ENCODE data around the gene SLC35A5.
"Not testable (repeated sequence)": the region's sequence is repeated elsewhere in the genome, so short reads cannot be mapped to it uniquely, and the experiment has no call there.

SLC35A5 gene

GRCh38 chr3:112561734-112562529, at the start of gene SLC35A5, which contains the start of gene ATG3:
TSS of gene SLC35A5 (plus strand) at chr3:112562045. CDS start at chr3:112563404, 1,359 bp downstream.
TSS of gene ATG3 (minus strand) at chr3:112561962. CDS start at chr3:112561528, 434 bp downstream.
- no peaks in the 10 kb centered on the region for H3K27me3 ChIP-seq (ENCODE audit: low read depth, low read length)
- H3K4me3 ChIP-seq (ENCODE audit: low read depth in 1 of 2, low read length in 2 of 2): peak within 1 kb of the TSS; percentile 76 to 95
- H3K27ac ChIP-seq (ENCODE audit: low read length): peak within 1 kb of the TSS; percentile 96
- peaks cover 17 to 21% of the 10 kb centered on the region in 2 donors for H3K4me1 ChIP-seq (ENCODE audit: control insufficient read depth in 1 of 2, insufficient read depth in 2 of 2, low read length in 2 of 2)
- no peaks in the 10 kb centered on the region for H3K9me3 ChIP-seq (ENCODE audit: control insufficient read depth in 1 of 2, low read length in 2 of 2)
- H3K36me3 ChIP-seq (ENCODE audit: control insufficient read depth in 1 of 2, insufficient read depth in 2 of 2, low read length in 2 of 2): peaks cover 0 to 13% of the 10 kb centered on the region in 2 donors

- H3K27me3 ChIP-seq (ENCODE audit: low read depth, low read length): no peaks in the 10 kb centered on the region
- no peaks in the 10 kb centered on the region for H3K36me3 ChIP-seq (ENCODE audit: control insufficient read depth in 1 of 2, insufficient read depth in 2 of 2, low read length in 2 of 2)
- no peaks in the 10 kb centered on the region for H3K9me3 ChIP-seq (ENCODE audit: control insufficient read depth in 1 of 2, low read length in 2 of 2)
- H3K4me1 ChIP-seq (ENCODE audit: control insufficient read depth in 1 of 2, insufficient read depth in 2 of 2, low read length in 2 of 2): no peaks in the 10 kb centered on the region
- no peak overlapping the region for H3K27ac ChIP-seq (ENCODE audit: low read length)
- no peak overlapping the region for H3K4me3 ChIP-seq (ENCODE audit: low read depth in 1 of 2, low read length in 2 of 2)
Measured at GRCh38 chr3:112512320-112512719, 49.5 kb upstream of the SLC35A5 start.

GRCh38 chr3:112514527-112515128, 47.2 kb upstream of the SLC35A5 start:
- no peaks in the 10 kb centered on the region for H3K4me1 ChIP-seq (ENCODE audit: control insufficient read depth in 1 of 2, insufficient read depth in 2 of 2, low read length in 2 of 2)
- no peaks in the 10 kb centered on the region for H3K36me3 ChIP-seq (ENCODE audit: control insufficient read depth in 1 of 2, insufficient read depth in 2 of 2, low read length in 2 of 2)
- no peaks in the 10 kb centered on the region for H3K9me3 ChIP-seq (ENCODE audit: control insufficient read depth in 1 of 2, low read length in 2 of 2)
- H3K27me3 ChIP-seq (ENCODE audit: low read depth, low read length): no peaks in the 10 kb centered on the region
- no peak overlapping the region for H3K4me3 ChIP-seq (ENCODE audit: low read depth in 1 of 2, low read length in 2 of 2)
- no peak overlapping the region for H3K27ac ChIP-seq (ENCODE audit: low read length)

GRCh38 chr3:112518970-112519369, 42.9 kb upstream of the SLC35A5 start:
- not testable (repeated sequence) for H3K36me3 ChIP-seq (ENCODE audit: control insufficient read depth in 1 of 2, insufficient read depth in 2 of 2, low read length in 2 of 2); H3K4me1 ChIP-seq (ENCODE audit: control insufficient read depth in 1 of 2, insufficient read depth in 2 of 2, low read length in 2 of 2); H3K27ac ChIP-seq (ENCODE audit: low read length); H3K27me3 ChIP-seq (ENCODE audit: low read depth, low read length); H3K4me3 ChIP-seq (ENCODE audit: low read depth in 1 of 2, low read length in 2 of 2); H3K9me3 ChIP-seq (ENCODE audit: control insufficient read depth in 1 of 2, low read length in 2 of 2)

- Histone ChIP-seq H3K27ac (ENCODE audit: low read length) (no peak overlapping the region), H3K9me3 (ENCODE audit: control insufficient read depth in 1 of 2, low read length in 2 of 2) (no peaks in the 10 kb centered on the region), H3K36me3 (ENCODE audit: control insufficient read depth in 1 of 2, insufficient read depth in 2 of 2, low read length in 2 of 2) (no peaks in the 10 kb centered on the region), H3K4me3 (ENCODE audit: low read depth in 1 of 2, low read length in 2 of 2) (no peak overlapping the region), H3K27me3 (ENCODE audit: low read depth, low read length) (no peaks in the 10 kb centered on the region), H3K4me1 (ENCODE audit: control insufficient read depth in 1 of 2, insufficient read depth in 2 of 2, low read length in 2 of 2) (no peaks in the 10 kb centered on the region)
Measured at GRCh38 chr3:112519424-112520001, 42.3 kb upstream of the SLC35A5 start.

- not testable (repeated sequence) for H3K4me3 ChIP-seq (ENCODE audit: low read depth in 1 of 2, low read length in 2 of 2); H3K4me1 ChIP-seq (ENCODE audit: control insufficient read depth in 1 of 2, insufficient read depth in 2 of 2, low read length in 2 of 2); H3K27me3 ChIP-seq (ENCODE audit: low read depth, low read length); H3K27ac ChIP-seq (ENCODE audit: low read length); H3K9me3 ChIP-seq (ENCODE audit: control insufficient read depth in 1 of 2, low read length in 2 of 2)
- peaks cover 6 to 14% of the 10 kb centered on the region in 2 donors for H3K36me3 ChIP-seq (ENCODE audit: control insufficient read depth in 1 of 2, insufficient read depth in 2 of 2, low read length in 2 of 2)
Measured at GRCh38 chr3:112524127-112524526, 37.7 kb upstream of the SLC35A5 start.

- H3K27ac ChIP-seq (ENCODE audit: low read length): no peak overlapping the region
- no peaks in the 10 kb centered on the region for H3K27me3 ChIP-seq (ENCODE audit: low read depth, low read length)
- no peak overlapping the region for H3K4me3 ChIP-seq (ENCODE audit: low read depth in 1 of 2, low read length in 2 of 2)
- H3K4me1 ChIP-seq (ENCODE audit: control insufficient read depth in 1 of 2, insufficient read depth in 2 of 2, low read length in 2 of 2): no peaks in the 10 kb centered on the region
- no peaks in the 10 kb centered on the region for H3K9me3 ChIP-seq (ENCODE audit: control insufficient read depth in 1 of 2, low read length in 2 of 2)
- peaks cover 33 to 40% of the 10 kb centered on the region in 2 donors for H3K36me3 ChIP-seq (ENCODE audit: control insufficient read depth in 1 of 2, insufficient read depth in 2 of 2, low read length in 2 of 2)
Measured at GRCh38 chr3:112530573-112530972, 31.3 kb upstream of the SLC35A5 start.

- Histone ChIP-seq H3K27ac (ENCODE audit: low read length) (no peak overlapping the region), H3K4me1 (ENCODE audit: control insufficient read depth in 1 of 2, insufficient read depth in 2 of 2, low read length in 2 of 2) (no peaks in the 10 kb centered on the region), H3K27me3 (ENCODE audit: low read depth, low read length) (no peaks in the 10 kb centered on the region), H3K9me3 (ENCODE audit: control insufficient read depth in 1 of 2, low read length in 2 of 2) (no peaks in the 10 kb centered on the region), H3K36me3 (ENCODE audit: control insufficient read depth in 1 of 2, insufficient read depth in 2 of 2, low read length in 2 of 2) (peaks cover 39 to 42% of the 10 kb centered on the region in 2 donors), H3K4me3 (ENCODE audit: low read depth in 1 of 2, low read length in 2 of 2) (no peak overlapping the region)
Measured at GRCh38 chr3:112531358-112531781, 30.5 kb upstream of the SLC35A5 start.

- Histone ChIP-seq H3K27ac (ENCODE audit: low read length) (no peak overlapping the region), H3K36me3 (ENCODE audit: control insufficient read depth in 1 of 2, insufficient read depth in 2 of 2, low read length in 2 of 2) (peaks cover 29 to 34% of the 10 kb centered on the region in 2 donors), H3K9me3 (ENCODE audit: control insufficient read depth in 1 of 2, low read length in 2 of 2) (no peaks in the 10 kb centered on the region), H3K27me3 (ENCODE audit: low read depth, low read length) (no peaks in the 10 kb centered on the region), H3K4me1 (ENCODE audit: control insufficient read depth in 1 of 2, insufficient read depth in 2 of 2, low read length in 2 of 2) (no peaks in the 10 kb centered on the region), H3K4me3 (ENCODE audit: low read depth in 1 of 2, low read length in 2 of 2) (no peak overlapping the region)
Measured at GRCh38 chr3:112539825-112540650, 21.8 kb upstream of the SLC35A5 start.

GRCh38 chr3:112546216-112546759, 15.6 kb upstream of the SLC35A5 start:
- Histone ChIP-seq H3K9me3 (ENCODE audit: control insufficient read depth in 1 of 2, low read length in 2 of 2) (no peaks in the 10 kb centered on the region), H3K27me3 (ENCODE audit: low read depth, low read length) (no peaks in the 10 kb centered on the region), H3K4me3 (ENCODE audit: low read depth in 1 of 2, low read length in 2 of 2) (no peak overlapping the region), H3K36me3 (ENCODE audit: control insufficient read depth in 1 of 2, insufficient read depth in 2 of 2, low read length in 2 of 2) (peaks cover 32 to 38% of the 10 kb centered on the region in 2 donors), H3K27ac (ENCODE audit: low read length) (no peak overlapping the region), H3K4me1 (ENCODE audit: control insufficient read depth in 1 of 2, insufficient read depth in 2 of 2, low read length in 2 of 2) (peaks cover 0 to 5% of the 10 kb centered on the region in 2 donors)
